GM18517 (cell line): ENCODE measurements around the gene SYT3.

Experiments used
- ATAC-seq: cut with Tn5 transposase; IDR thresholded peaks from one replicate; pipeline ENCODE4 v1.9.1; 2021; ENCODE audit warnings: mild to moderate bottlenecking, moderate library complexity; ENCODE audit not compliant: unreplicated experiment

Gene SYT3

DNA sequence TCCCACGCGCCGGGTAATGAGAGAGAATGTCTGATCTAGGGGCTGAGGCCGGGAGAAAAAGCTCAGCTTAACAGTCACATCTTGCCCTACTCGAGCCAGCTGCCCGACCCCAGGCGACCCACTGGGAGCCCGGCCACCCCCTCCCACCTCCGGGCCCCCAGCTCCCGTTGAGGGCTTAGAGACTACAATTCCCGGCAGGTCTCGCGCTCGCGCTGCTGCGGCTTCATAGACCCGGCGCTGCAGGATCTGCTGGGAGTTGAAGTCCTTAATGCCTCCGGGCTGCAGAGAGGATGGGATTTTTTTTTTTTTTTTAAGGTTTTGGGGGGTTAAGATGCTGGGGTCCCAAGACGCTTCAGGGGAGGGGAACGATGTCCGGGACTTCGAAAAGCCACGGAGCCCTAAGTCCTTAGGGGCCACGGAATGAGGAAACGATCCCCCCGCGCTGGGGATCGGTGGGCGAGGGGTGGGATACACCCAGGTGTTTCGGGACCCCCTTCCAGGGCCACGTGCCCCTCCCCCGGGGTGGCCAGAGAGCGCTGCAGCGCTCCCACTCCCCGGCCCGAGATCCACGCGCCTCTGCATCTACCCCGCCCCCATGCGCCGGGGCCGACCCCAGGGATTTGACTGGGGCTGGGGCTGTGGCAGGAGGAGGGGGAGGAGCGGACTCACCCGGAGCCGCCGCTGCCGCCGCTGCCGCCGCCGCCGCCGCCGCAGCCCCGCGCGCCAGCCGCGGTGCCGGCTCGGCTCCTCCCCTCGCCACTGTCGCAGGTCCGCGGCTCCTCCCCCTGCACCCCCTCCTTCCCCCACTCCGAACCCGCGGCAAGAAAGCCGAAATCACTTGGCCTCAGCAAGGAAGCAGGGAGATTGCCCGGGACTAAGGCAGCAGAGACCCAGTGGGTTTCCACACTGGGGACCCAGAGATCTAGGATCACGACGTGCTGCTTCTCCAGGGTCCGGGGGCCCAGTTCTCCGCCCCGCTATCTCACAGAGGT lies at the start of gene SYT3:
SYT3 (minus strand) TSS at position 761 of the 992 bp plus-strand sequence. CDS start 2,470 bp downstream, outside the sequence.
- ATAC-seq, result no peak

DNA sequence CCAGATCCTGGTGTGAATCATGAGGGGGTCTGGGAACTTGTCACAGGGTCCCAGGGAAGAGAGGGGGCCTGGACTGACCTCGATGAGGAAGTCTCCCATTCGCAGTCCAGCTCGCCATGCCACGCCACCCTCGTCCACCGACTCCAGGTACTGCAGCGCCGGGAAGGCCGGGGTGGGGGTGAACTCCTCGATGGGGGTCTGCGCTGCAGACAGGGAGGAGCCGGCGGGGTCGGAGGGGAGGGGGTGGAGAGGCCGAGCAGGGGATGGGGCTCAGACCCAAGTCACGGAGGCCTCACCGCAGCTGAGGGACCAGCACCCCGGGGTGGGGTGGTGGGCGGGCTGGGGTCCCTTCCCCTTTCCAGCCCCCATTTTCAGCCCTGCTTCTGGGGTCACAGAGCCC lies 49.1 kb upstream of the SYT3 start:
- no peak for ATAC-seq

DNA sequence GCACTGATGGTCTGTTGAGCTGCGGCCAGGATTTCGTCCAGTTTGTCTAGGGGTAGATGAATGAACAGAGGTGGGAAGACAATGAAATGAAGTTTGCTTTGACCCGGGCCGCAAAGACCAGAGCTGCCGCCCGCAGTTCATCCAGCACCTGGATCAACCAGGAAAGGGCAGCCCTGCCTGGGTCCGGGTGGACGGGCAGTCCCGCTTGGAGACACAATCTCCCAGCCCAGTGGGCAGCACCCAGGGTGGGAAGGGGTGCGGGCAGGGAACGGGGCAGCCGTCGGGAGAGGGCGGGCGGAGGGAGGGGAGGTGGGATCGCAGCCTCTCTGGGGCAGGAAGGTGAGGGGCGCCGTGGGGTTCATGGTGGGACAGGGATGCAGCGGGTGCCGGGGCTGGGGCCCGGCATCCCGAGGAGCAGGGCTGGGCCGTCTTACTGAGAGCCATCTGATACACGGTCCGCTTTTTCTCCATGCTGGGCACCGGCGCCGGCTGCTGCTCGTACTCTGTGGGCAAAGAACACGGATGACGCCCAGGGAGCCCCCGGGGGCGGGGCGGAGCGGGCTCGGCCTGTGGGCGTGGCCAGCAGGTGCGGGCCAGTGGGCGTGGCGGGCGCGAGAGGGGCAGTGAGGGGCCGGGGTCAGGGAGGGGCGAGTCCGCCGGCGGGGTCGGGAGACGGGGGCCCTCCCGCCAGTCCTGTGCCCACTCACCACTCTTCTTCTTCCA lies 46.8 kb upstream of the SYT3 start:
- no peak for ATAC-seq

GRCh38 chr19:50679177-50680125 lies 39.8 kb upstream of the SYT3 start:
- ATAC-seq, result peak; percentile 81

- no peak for ATAC-seq
Measured at GRCh38 chr19:50678323-50678722, 38.6 kb upstream of the SYT3 start.

DNA sequence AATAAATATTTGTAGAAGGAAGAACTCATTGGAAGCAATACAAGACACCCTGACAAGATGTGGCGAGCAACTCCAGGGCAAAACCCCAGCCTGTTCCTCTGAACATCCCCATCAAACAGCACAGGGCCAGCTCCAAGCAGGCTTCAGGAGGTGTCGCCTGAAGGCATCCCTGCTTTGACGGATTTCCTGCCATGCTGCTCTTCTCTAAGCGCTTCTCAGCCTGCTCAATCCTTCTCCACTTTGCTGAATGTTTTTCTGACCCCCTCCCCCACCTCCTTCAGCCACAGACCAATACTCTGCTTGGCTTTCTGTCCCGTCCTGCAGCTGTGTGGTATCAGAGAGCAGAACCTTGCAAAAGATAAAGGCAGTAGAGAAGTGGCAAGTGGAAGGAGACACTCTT lies 38.0 kb upstream of the SYT3 start:
- ATAC-seq, result no peak

DNA sequence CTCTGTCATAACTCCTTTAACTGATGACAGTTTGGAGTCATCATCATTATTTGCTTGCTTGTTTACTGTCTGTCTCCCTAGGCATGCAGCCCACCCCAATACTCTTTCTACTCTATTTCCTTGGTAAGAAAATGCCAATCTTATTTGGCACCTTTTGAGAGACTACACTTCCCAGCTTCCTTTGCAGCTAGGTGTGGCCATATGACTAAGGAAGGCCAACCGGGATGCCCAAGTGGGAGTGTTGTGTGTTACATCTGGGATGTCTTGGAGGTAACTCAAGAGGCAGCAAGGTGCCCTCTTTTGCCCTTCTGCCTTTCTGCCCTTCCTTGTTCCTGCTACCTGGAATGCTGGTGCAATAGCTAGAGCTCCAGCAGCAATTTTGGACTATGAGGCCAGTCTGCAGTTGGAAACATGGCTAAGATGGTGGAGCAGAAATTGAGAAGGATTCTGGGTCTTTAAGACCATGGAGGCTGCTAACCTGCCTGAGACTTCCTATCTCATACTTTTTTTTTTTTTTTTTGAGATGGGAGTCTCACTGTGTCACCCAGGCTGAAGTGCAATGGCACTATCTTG lies 37.0 kb upstream of the SYT3 start:
- no peak for ATAC-seq

- ATAC-seq, result no peak
Measured at GRCh38 chr19:50673118-50673517, 33.4 kb upstream of the SYT3 start.

DNA sequence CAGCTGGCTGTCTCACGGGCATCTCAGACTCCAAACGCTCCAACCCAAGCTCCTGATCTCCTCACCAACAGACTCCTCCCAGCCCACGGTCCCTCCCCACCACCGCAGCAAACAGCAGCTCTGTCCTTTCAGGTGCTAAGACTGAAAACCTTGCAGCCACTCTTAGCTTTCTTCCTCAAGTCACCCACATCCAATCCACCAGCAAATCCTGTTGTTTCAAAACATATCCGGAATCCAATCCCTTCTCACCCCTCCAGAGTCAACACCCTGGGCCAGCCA lies 30.4 kb upstream of the SYT3 start:
- no peak for ATAC-seq

DNA sequence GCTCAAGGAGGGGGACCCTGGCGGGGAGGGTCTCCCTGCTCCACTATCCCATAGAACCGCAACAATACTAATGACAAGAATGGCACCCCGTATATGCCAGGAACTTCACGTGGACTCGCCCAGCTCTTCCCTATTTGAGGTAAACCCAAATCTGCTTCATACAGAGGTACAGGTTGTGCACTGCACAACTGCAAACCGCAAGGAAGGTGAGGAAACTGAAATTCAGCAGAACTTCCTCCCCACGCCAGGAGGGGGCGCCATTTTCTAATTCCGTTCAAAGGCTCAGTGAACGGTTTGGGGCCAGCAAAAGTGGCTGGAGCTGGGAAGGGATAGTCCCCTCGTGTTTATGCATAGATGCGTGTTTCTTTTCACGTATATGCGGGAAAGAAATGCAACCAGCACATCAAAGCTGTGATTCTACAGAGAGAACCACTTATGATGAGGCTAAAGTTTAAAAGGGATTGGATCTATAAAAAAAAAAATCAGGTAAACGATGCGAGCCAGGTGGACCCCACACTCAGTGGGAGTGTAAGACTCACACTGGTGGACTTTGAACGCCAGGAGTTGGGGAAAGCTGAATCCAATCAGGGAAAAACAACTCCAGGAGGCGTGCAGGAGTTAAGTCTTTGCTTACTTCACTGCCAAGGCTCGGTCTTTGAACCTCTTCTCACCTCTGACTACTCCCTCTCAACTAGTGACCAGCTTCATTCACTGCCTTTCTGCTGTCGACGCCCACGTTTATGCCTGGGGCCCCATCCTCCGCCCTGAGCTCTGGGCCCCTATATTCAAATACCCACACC lies 29.8 kb upstream of the SYT3 start:
- no peak for ATAC-seq

GRCh38 chr19:50668879-50669278 lies 29.2 kb upstream of the SYT3 start:
- ATAC-seq, result no peak

DNA sequence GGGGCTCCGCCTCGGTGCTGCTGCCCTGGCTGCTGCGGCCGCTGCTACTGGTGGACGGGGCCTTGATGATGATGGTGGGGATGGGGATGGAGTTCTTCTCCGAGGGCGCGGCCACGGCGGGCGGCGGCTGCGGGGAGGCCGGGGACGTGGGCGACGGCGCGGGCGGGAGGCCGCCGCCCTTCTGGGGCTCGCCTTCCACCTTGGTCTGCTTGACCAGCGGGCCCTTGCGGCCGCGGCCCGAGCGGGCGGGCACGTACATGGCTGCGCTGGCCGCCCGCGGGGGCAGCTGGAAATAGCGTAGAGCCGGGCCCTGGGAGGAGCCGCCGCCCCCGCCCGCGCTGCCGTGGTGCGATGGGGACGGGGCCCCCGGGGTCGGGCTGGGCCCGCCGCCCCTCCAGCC lies 28.7 kb upstream of the SYT3 start:
- no peak for ATAC-seq

GRCh38 chr19:50667759-50668231 lies 28.1 kb upstream of the SYT3 start:
- no peak for ATAC-seq

- ATAC-seq, result no peak
Measured at GRCh38 chr19:50667177-50667758, 27.6 kb upstream of the SYT3 start.

GRCh38 chr19:50666346-50667176 lies 26.9 kb upstream of the SYT3 start:
- ATAC-seq, result no peak

DNA sequence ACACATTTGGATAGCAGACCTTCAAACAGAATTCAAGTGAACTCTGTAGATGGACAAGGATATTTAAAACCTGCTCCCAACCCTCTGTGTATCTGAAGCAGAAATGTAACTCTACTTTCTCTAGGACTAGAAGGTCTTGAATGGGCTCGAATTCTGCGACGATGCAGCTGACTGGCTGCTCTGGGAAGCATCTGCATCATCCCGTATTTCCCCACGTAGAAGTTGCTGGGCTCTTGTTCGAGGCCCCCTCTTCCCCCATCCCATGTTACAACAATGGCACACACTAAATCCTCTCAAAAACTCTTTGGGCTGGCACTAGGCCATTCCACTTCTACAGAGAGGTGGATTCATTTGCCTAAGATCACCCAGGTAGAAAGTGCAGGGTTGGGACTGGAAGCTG lies 24.5 kb upstream of the SYT3 start:
- ATAC-seq, result no peak

- no peak for ATAC-seq
Measured at GRCh38 chr19:50663482-50663790, 23.8 kb upstream of the SYT3 start.

- no peak for ATAC-seq
Measured at GRCh38 chr19:50662651-50663481, 23.2 kb upstream of the SYT3 start.
